ENCODE results near the gene KLHL34.

KLHL34 gene

GRCh38 chrX:21662761-21663160 is 4.6 kb upstream of the KLHL34 start:
- TF ChIP-seq GATA2 (IDR thresholded peaks at IDR 0.05; ENCODE audit: low read depth, low read length) (no peak), GATA3 (IDR thresholded peaks at IDR 0.05; ENCODE audit: low read depth, low read length) (no peak)

GRCh38 chrX:21661316-21661715 is 3.2 kb upstream of the KLHL34 start:
- TF ChIP-seq GATA2 (IDR thresholded peaks at IDR 0.05; ENCODE audit: low read depth, low read length) = no peak
- TF ChIP-seq GATA3 (IDR thresholded peaks at IDR 0.05; ENCODE audit: low read depth, low read length) = no peak

- TF ChIP-seq GATA3 (IDR thresholded peaks at IDR 0.05; ENCODE audit: low read depth, low read length) (no peak), GATA2 (IDR thresholded peaks at IDR 0.05; ENCODE audit: low read depth, low read length) (no peak)
Observed at GRCh38 chrX:21660156-21660555, 2.0 kb upstream of the KLHL34 start.

- no peak for TF ChIP-seq GATA2 (IDR thresholded peaks at IDR 0.05; ENCODE audit: low read depth, low read length)
- no peak for TF ChIP-seq GATA3 (IDR thresholded peaks at IDR 0.05; ENCODE audit: low read depth, low read length)
Observed at GRCh38 chrX:21659320-21659719, 1.2 kb upstream of the KLHL34 start.

- TF ChIP-seq GATA2 (IDR thresholded peaks at IDR 0.05; ENCODE audit: low read depth, low read length) = no peak
- no peak for TF ChIP-seq GATA3 (IDR thresholded peaks at IDR 0.05; ENCODE audit: low read depth, low read length)
Observed at GRCh38 chrX:21658746-21659145, 616 bp upstream of the KLHL34 start.

GRCh38 chrX:21657318-21658151 is 595 bp downstream of the KLHL34 start:
- TF ChIP-seq GATA2 (IDR thresholded peaks at IDR 0.05; ENCODE audit: low read depth, low read length) (no peak), GATA3 (IDR thresholded peaks at IDR 0.05; ENCODE audit: low read depth, low read length) (no peak)

GRCh38 chrX:21656587-21657317 is 1.4 kb downstream of the KLHL34 start:
- TF ChIP-seq GATA2 (IDR thresholded peaks at IDR 0.05; ENCODE audit: low read depth, low read length) (no peak), GATA3 (IDR thresholded peaks at IDR 0.05; ENCODE audit: low read depth, low read length) (no peak)

GRCh38 chrX:21655901-21656586 is 2.1 kb downstream of the KLHL34 start:
- TF ChIP-seq GATA2 (IDR thresholded peaks at IDR 0.05; ENCODE audit: low read depth, low read length) = no peak

- TF ChIP-seq GATA3 (IDR thresholded peaks at IDR 0.05; ENCODE audit: low read depth, low read length) (no peak), GATA2 (IDR thresholded peaks at IDR 0.05; ENCODE audit: low read depth, low read length) (no peak)
Observed at GRCh38 chrX:21645886-21646285, 12.2 kb downstream of the KLHL34 start.

- TF ChIP-seq GATA3 (IDR thresholded peaks at IDR 0.05; ENCODE audit: low read depth, low read length) (no peak), GATA2 (IDR thresholded peaks at IDR 0.05; ENCODE audit: low read depth, low read length) (no peak)
Observed at GRCh38 chrX:21645431-21645830, 12.7 kb downstream of the KLHL34 start.

GRCh38 chrX:21639775-21640174 is 18.4 kb downstream of the KLHL34 start:
- TF ChIP-seq GATA2 (IDR thresholded peaks at IDR 0.05; ENCODE audit: low read depth, low read length) (no peak), GATA3 (IDR thresholded peaks at IDR 0.05; ENCODE audit: low read depth, low read length) (no peak)

- TF ChIP-seq GATA3 (IDR thresholded peaks at IDR 0.05; ENCODE audit: low read depth, low read length) = no peak
- TF ChIP-seq GATA2 (IDR thresholded peaks at IDR 0.05; ENCODE audit: low read depth, low read length) = no peak
Observed at GRCh38 chrX:21638311-21638710, 19.8 kb downstream of the KLHL34 start.

- TF ChIP-seq GATA3 (IDR thresholded peaks at IDR 0.05; ENCODE audit: low read depth, low read length) (no peak), GATA2 (IDR thresholded peaks at IDR 0.05; ENCODE audit: low read depth, low read length) (no peak)
Observed at GRCh38 chrX:21632027-21632426, 26.1 kb downstream of the KLHL34 start.

GRCh38 chrX:21623778-21624501 is 34.2 kb downstream of the KLHL34 start:
- TF ChIP-seq GATA3 (IDR thresholded peaks at IDR 0.05; ENCODE audit: low read depth, low read length) = no peak
- TF ChIP-seq GATA2 (IDR thresholded peaks at IDR 0.05; ENCODE audit: low read depth, low read length) = no peak

All from SH-SY5Y (cell line).